ENCODE measurements around the gene PPARGC1A.

The PPARGC1A gene

DNA sequence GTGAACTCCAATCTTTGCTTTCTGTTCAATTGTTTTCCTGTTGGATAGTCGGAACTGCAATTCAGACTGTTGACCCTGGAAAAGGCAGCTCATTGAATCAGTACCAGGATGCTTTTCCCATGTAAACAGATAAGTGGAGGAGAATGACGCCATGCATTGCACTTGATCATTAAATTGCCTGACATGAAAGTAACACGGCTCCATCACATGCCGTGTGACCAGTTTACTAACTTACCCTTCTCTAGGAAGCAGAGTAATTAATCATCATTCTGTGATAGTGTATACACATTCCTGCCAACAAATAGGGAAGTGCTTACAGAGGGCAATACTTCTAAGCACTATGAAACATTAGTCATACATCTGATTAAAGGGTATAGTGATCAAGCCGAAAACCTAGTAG lies 101.4 kb downstream of the PPARGC1A start:
- TF ChIP-seq, protein P1, sequence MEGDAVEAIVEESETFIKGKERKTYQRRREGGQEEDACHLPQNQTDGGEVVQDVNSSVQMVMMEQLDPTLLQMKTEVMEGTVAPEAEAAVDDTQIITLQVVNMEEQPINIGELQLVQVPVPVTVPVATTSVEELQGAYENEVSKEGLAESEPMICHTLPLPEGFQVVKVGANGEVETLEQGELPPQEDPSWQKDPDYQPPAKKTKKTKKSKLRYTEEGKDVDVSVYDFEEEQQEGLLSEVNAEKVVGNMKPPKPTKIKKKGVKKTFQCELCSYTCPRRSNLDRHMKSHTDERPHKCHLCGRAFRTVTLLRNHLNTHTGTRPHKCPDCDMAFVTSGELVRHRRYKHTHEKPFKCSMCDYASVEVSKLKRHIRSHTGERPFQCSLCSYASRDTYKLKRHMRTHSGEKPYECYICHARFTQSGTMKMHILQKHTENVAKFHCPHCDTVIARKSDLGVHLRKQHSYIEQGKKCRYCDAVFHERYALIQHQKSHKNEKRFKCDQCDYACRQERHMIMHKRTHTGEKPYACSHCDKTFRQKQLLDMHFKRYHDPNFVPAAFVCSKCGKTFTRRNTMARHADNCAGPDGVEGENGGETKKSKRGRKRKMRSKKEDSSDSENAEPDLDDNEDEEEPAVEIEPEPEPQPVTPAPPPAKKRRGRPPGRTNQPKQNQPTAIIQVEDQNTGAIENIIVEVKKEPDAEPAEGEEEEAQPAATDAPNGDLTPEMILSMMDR (IDR thresholded peaks at IDR 0.05) = no peak
- no peak for TF ChIP-seq ZFX (IDR thresholded peaks at IDR 0.05; ENCODE audit: borderline replicate concordance)
- H3K27ac ChIP-seq = no peak overlapping the region

DNA sequence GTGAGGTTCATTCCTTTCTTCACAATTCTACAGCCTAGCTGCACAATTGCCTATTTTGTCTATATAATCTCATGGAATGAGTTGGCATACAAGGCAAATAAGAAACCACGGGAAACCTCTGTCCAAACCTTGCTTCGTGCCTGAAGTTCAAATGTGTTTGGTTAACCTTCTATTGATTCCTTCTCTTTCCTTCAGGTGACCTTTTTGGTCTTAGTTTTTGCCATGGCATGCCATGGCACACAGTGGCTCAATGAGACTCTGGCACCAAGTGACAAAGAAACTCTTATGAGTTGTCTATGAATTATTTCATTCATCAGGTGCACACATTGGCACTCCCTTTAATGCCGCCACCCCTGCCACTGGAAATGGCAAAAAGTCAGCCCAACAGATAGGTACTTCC lies 101.8 kb downstream of the PPARGC1A start:
- H3K27ac ChIP-seq = no peak overlapping the region
- TF ChIP-seq, protein P1 (IDR thresholded peaks at IDR 0.05) = no peak

DNA sequence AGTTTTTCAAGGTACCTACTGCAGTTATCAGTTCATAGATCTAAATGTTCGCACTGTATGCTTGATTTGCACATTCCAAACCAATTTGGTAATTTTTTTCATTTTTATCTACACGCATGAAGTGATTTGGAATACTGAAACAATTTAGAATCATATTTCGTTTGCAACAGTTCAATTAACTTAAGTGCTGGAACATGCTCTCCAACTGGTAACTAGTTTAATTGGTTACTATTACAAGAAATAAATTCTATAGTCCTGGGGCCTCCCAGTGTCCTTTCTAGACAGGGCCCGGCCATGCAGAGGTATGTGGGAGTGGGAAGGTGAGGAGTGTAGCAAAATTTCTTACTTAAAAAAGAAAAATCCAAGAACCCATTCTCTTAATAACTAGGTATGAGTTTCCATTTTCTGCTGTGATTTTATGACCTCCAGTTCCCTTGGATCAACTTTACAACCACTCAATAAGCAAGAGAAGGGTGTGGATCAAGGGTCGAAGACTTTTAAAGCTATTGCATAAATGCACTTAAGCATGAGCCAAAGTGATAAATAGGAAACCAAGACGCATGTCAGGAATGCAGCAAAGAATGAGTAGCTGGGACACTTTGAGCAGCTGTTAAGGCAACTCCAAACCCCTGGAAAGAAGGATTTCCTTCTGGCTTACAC lies 106.9 kb downstream of the PPARGC1A start:
- no peak for TF ChIP-seq ZFX (IDR thresholded peaks at IDR 0.05; ENCODE audit: borderline replicate concordance)
- H3K27ac ChIP-seq = no peak overlapping the region

DNA sequence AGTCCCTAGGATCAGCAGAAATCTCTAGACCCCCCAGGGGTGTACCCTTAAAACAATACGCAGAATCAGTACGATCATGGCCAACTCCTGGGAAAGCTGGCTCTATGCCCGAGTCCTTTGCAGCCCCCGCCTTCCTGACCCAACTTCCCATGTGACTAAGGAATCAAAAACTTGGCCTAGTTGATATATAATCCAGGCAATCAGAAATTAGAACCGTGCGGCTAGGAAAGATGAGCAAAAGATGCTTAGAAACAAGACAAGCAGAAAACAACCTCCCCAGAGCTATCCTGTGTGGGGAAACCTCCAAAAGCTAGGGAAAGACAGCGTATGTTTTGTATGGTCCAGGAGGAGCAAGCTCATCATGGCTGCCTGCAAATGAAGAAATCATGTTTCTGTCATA lies 110.0 kb downstream of the PPARGC1A start:
- no peak for TF ChIP-seq ZFX (IDR thresholded peaks at IDR 0.05; ENCODE audit: borderline replicate concordance)
- TF ChIP-seq, protein P1 (IDR thresholded peaks at IDR 0.05) = no peak

DNA sequence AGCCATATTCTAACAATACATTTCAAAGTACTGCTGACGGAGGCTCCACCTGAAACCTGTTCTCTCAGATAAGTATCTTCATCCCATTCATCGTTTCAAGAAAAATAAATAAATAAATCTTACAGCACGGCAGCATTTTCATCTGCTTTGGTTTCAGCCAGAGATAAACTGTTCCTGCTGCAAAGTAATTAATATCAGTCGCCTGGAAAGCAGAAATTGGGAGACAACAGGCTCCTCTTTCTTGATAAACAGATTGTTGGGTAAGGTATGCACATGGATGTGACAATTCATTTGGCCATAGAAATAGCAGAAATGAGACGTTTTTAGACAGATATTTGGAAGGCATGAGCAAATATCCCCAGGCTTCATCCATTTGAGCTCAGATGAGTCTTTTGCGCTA lies 110.4 kb downstream of the PPARGC1A start:
- H3K27ac ChIP-seq = no peak overlapping the region
- TF ChIP-seq ZFX (IDR thresholded peaks at IDR 0.05; ENCODE audit: borderline replicate concordance) = no peak

More for the DNA sequence above, 110.0 kb downstream of the PPARGC1A start:
- H3K27ac ChIP-seq = no peak overlapping the region

DNA sequence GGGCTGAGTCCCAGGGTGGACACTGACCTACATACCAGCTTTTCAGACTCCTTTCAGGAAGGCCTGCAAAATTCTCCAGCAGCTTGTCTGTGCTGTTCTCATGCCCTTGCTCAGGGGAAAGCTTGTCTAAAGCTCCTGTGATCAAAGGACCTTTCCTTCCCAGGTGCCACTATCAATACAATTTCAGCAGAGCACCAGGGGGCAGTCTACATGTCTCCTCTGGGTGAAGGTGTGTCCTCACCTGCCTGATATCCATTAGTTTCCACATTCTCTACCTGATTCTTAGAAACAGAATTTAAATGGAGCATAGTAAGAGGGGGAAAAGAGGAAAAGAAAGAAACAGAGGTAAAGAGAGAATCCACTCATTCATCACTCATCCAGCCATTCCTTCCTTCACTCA lies 114.2 kb downstream of the PPARGC1A start:
- TF ChIP-seq, protein P1 (IDR thresholded peaks at IDR 0.05) = peak; percentile 40
- TF ChIP-seq ZFX (IDR thresholded peaks at IDR 0.05; ENCODE audit: borderline replicate concordance) = no peak

DNA sequence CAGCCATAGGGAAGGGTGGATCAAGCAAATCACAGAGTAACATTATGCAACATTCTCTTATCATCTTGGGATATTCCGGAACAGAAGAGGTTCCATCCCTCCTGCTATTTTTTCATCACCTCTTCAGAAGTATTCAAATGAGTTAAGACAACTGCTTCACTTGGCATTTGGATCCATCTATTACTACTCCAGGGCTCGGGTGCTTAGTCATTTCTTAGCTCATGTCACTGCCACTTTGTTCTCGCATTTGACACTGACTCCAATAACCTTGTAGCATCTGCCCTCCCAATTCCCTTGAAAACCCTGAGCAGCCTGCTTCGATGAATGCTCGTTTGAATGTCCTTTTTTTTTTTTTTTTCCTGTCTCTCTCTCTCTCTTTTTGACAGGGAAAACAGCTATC lies 114.9 kb downstream of the PPARGC1A start:
- TF ChIP-seq ZFX (IDR thresholded peaks at IDR 0.05; ENCODE audit: borderline replicate concordance) = no peak
- TF ChIP-seq, protein P1 (IDR thresholded peaks at IDR 0.05) = no peak
- no peak overlapping the region for H3K27ac ChIP-seq

More for the DNA sequence above, 114.2 kb downstream of the PPARGC1A start:
- H3K27ac ChIP-seq = no peak overlapping the region

DNA sequence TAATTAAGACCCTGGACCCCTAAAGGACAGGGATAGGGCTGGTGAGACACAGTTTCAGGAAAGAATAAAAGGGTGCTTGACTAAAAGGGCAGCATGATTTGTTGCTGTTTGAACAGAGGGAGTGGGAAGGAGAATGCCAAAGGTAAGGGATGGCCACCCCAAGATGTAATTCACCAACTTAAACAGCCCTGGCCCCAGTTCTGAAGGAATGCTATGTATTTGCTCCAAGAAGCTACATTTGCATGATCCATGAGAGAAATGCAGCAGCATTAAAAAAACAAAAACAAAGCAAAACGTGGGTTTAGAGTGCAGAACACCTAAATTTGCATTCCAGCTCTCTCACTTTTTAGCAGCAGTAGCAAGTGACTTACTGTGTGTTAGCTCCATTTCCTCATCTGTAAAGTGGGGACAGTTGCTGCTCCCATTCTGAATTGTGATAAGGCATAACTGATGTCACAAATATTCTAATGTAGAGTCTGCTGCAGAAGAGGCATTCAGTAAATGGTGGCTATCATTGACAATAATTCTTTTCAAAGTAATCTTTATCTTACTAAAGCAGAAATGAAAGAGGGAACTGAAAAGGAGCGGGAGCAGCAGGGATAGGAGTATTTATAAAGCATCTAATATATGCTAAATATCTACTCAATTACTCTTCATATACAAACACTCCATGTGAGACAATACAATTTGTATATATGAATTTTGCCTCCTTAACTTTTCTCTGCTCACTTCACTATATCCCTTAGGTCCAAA lies 115.8 kb downstream of the PPARGC1A start:
- H3K27ac ChIP-seq = no peak overlapping the region
- no peak for TF ChIP-seq ZFX (IDR thresholded peaks at IDR 0.05; ENCODE audit: borderline replicate concordance)
- TF ChIP-seq, protein P1 (IDR thresholded peaks at IDR 0.05) = no peak

All from 22Rv1 (cell line).